Choroid plexus epithelial cell (primary cell): Measurements from ENCODE around the gene GABRB1.

Experiments
- DNase-seq: peaks from one replicate; pipeline ENCODE4 v3.0.0-alpha.2; 2010; ENCODE audit warnings: low read depth
- H3K4me3 ChIP-seq: 2 replicates; pipeline ENCODE4 v1.5.1; 2011; ENCODE audit warnings: low read depth, mild to moderate bottlenecking, control low read depth, low read length, moderate library complexity
- TF ChIP-seq, protein P1 (sequence below): conservative IDR thresholded peaks from 2 replicates; pipeline ENCODE4 v1.5.1; 2011; ENCODE audit warnings: low read depth, mild to moderate bottlenecking, control low read depth, inconsistent platforms, low read length, moderate library complexity

GABRB1 gene

GRCh38 chr4:46999566-46999965 is 31.8 kb upstream of the GABRB1 start:
- TF ChIP-seq, protein P1, sequence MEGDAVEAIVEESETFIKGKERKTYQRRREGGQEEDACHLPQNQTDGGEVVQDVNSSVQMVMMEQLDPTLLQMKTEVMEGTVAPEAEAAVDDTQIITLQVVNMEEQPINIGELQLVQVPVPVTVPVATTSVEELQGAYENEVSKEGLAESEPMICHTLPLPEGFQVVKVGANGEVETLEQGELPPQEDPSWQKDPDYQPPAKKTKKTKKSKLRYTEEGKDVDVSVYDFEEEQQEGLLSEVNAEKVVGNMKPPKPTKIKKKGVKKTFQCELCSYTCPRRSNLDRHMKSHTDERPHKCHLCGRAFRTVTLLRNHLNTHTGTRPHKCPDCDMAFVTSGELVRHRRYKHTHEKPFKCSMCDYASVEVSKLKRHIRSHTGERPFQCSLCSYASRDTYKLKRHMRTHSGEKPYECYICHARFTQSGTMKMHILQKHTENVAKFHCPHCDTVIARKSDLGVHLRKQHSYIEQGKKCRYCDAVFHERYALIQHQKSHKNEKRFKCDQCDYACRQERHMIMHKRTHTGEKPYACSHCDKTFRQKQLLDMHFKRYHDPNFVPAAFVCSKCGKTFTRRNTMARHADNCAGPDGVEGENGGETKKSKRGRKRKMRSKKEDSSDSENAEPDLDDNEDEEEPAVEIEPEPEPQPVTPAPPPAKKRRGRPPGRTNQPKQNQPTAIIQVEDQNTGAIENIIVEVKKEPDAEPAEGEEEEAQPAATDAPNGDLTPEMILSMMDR = no peak
- DNase-seq = peak; percentile 68

GRCh38 chr4:47000406-47000805 is 31.0 kb upstream of the GABRB1 start:
- DNase-seq = no peak
- no peak overlapping the region for H3K4me3 ChIP-seq
- TF ChIP-seq, protein P1 = no peak

More at GRCh38 chr4:46999566-46999965, 31.8 kb upstream of the GABRB1 start:
- H3K4me3 ChIP-seq = no peak overlapping the region

DNA sequence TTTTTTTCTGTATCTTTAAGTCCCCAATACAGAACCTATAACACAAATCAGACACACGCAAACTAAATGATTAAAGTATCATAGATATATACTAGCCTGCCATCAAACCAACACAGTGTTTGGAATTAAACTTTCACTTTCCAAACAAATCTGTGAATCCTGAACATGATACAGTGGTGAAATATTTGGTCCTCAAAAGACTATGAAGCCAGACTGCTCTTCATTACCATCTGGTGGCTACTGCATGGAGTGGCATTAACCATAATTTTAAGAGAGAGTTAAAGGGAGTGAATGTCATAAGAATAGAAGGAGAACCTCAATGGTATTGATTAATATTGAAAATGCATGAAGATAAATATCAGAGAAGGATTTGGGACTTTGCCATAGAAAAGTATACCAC is 28.8 kb upstream of the GABRB1 start:
- peak; percentile 72 for DNase-seq
- TF ChIP-seq, protein P1 = peak; percentile 75
- no peak overlapping the region for H3K4me3 ChIP-seq

GRCh38 chr4:47010347-47010911 is 20.9 kb upstream of the GABRB1 start:
- peak; percentile 1 for DNase-seq
- TF ChIP-seq, protein P1 = no peak
- H3K4me3 ChIP-seq = no peak overlapping the region

- no peak overlapping the region for H3K4me3 ChIP-seq
- DNase-seq = peak; percentile 17
- TF ChIP-seq, protein P1 = no peak
These were observed 20.4 kb upstream of the GABRB1 start for GRCh38 chr4:47010912-47011446.

GRCh38 chr4:47012676-47013075 is 18.7 kb upstream of the GABRB1 start:
- TF ChIP-seq, protein P1 = no peak
- no peak for DNase-seq
- no peak overlapping the region for H3K4me3 ChIP-seq

GRCh38 chr4:47013373-47013772 is 18.0 kb upstream of the GABRB1 start:
- no peak for DNase-seq
- no peak overlapping the region for H3K4me3 ChIP-seq
- TF ChIP-seq, protein P1 = no peak
